Esophagus (tissue), 2 donors: ENCODE measurements around the gene SMAD1. TPM values are rescaled to one million over a fixed set of nuclear protein-coding genes. Genes with fewer than 3 reads are reported as not detected.

ENCODE experiments used
- H3K27ac ChIP-seq, 2 donors: one replicate each; pipeline ENCODE4 v1.5.1; 2013; ENCODE audit warnings: low read depth in 2 of 2, mild to moderate bottlenecking in 2 of 2, inconsistent platforms in 1 of 2, low read length in 1 of 2, moderate library complexity in 1 of 2
- H3K27me3 ChIP-seq, 2 donors: one replicate each; pipeline ENCODE4 v1.6.1; 2013; ENCODE audit warnings: low read length in 2 of 2, control low read depth in 1 of 2, mild to moderate bottlenecking in 1 of 2; ENCODE audit not compliant: insufficient read depth in 2 of 2, control insufficient read depth in 1 of 2
- H3K36me3 ChIP-seq, 2 donors: one replicate each; pipeline ENCODE4 v1.6.1; 2013; ENCODE audit warnings: low read length in 1 of 2; ENCODE audit not compliant: control insufficient read depth in 2 of 2, insufficient read depth in 2 of 2
- H3K4me1 ChIP-seq, 2 donors: one replicate each; pipeline ENCODE4 v1.6.1; 2013; ENCODE audit warnings: low read length in 1 of 2; ENCODE audit not compliant: control insufficient read depth in 2 of 2, insufficient read depth in 2 of 2
- H3K4me3 ChIP-seq, 2 donors: one replicate each; pipeline ENCODE4 v1.5.1; 2013; ENCODE audit warnings: low read length in 2 of 2, mild to moderate bottlenecking in 2 of 2, low read depth in 1 of 2, moderate library complexity in 1 of 2
- H3K9me3 ChIP-seq, 2 donors: one replicate each; pipeline ENCODE4 v1.6.1; 2013; ENCODE audit warnings: mild to moderate bottlenecking in 2 of 2, low read depth in 1 of 2, low read length in 1 of 2, moderate library complexity in 1 of 2; ENCODE audit not compliant: control insufficient read depth in 2 of 2, insufficient read depth in 1 of 2
- WGBS, 2 donors: extraction: QIAGEN DNeasy Blood & Tissue Kit; methylation state at CpG; one replicate each; pipeline ENCODE4 v1.1.7; 2013; 5-methylcytosine and 5-hydroxymethylcytosine counted together
- polyA plus RNA-seq, 2 donors: library from polyadenylated mRNA; stranded (reverse); fragments of 200-250 nt; gene quantifications; one replicate each; pipeline ENCODE4 v1.2.3, GENCODE V29; 2013
- donor health status: healthy with polysubstance abuse.
- donor health status: Bipolar disorder and iron deficiency.

Gene SMAD1
- polyA plus RNA-seq, 2 donors: 2.3 to 9.8 TPM

DNA sequence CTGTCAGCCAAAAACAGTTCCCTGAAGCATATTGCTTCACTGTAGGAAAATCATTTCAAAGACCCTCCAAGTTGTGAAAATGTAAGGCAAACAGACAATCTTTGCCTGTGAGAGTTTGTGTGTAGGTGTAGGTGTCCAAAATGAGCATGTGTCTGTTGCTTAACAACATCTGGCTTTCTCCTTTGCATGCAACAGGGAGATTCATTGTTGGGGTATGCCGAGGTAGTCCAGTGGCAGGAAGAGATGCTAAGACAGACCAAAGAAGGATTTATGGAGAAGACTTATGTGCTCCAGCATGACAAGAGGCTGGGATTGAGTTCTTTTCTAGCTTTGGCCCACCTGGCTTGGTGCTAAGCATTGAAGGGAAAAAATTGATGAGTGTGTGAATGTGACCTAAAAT is 29.8 kb upstream of the SMAD1 start:
- Histone ChIP-seq H3K4me3 (no peak overlapping the region), H3K36me3 (no peaks in the 10 kb centered on the region), H3K4me1 (no peaks in the 10 kb centered on the region), H3K27me3 (no peaks in the 10 kb centered on the region), H3K9me3 (peaks cover 0 to 3% of the 10 kb centered on the region in 2 donors), H3K27ac (no peak overlapping the region)
- 83 to 89% methylated on average over 1 of the region's 1 CpG for WGBS, 2 donors

DNA sequence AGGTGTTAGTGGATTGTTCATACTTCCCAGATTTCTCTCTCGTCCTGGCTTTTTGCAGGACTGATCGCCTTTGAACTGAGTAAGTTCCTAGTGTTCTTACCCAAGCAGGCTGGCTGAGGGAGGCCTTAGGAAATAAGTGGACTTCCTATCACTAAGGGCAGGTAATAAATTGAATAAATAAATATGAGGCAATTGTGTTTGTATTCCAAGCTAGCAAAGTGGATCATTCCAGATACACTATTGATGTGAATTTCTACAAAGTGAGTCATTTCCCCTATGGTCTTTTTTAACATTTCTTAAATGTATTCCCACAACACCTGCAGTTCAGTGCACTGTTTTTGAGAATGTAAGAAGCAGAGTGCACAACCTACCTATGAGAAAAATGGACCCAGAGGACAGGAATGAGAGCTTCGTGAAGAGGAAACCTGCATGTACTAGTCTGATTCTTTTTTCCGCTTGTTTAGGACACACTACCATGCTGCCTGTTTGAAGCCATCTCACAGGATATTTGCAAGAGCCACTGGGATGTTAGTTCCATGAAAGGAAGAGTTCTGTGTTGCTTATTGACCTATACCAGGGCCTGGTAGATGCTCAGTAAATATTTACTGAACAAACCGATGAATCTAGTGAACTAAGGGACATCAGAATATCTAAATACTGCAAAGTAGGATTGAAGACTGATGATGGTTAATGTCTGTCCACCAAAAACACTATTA is 29.0 kb upstream of the SMAD1 start:
- H3K27me3 ChIP-seq: no peaks in the 10 kb centered on the region

DNA sequence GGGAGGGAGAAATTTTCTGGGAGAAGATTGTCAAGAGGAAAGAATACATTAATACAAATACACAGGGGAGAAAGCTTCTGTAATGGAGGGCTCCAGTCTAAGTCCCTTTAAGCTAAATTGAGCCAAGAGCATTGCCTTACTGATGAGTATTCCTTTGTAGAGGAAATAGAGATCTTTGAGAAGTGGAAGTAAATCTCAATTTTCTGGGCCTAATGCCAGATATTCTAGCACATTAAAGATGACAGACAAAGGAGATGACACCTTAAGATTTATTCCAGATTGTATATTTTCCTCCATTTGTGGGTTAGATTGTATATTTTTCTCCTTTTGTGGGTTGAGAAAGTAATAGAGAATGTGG is 28.5 kb upstream of the SMAD1 start:
- H3K27ac ChIP-seq: no peak overlapping the region
- no peaks in the 10 kb centered on the region for H3K36me3 ChIP-seq
- no peaks in the 10 kb centered on the region for H3K27me3 ChIP-seq
- H3K9me3 ChIP-seq: peaks cover 0 to 6% of the 10 kb centered on the region in 2 donors
- no peaks in the 10 kb centered on the region for H3K4me1 ChIP-seq
- no peak overlapping the region for H3K4me3 ChIP-seq

More for the DNA sequence above, 29.0 kb upstream of the SMAD1 start:
- H3K27ac ChIP-seq: no peak overlapping the region
- H3K9me3 ChIP-seq: peaks cover 0 to 4% of the 10 kb centered on the region in 2 donors
- H3K4me3 ChIP-seq: no peak overlapping the region
- 84% methylated on average over 5 of the region's 5 CpGs for WGBS, 2 donors
- H3K4me1 ChIP-seq: no peaks in the 10 kb centered on the region
- no peaks in the 10 kb centered on the region for H3K36me3 ChIP-seq

DNA sequence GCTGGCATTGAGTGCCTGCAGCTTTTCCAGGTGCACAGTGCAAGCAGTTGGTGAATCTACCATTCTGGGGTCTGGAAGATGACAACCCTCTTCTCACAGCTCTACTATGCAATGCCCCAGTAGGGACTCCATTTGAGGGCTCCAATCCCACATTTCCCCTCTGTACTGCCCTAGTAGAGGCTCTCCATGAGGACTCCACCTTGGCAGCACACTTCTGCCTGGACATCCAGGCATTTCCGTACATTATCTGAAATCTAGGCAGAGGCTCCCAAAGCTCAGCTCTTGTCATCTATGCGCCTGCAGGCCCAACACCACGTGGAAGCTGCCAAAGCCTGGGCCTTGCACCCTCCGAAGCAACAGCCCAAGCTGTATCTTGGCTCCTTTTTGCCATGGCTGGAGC is 8.4 kb upstream of the SMAD1 start:
- peaks cover 3 to 7% of the 10 kb centered on the region in 2 donors for H3K9me3 ChIP-seq
- 87 to 88% methylated on average over 4 of the region's 4 CpGs for WGBS, 2 donors

DNA sequence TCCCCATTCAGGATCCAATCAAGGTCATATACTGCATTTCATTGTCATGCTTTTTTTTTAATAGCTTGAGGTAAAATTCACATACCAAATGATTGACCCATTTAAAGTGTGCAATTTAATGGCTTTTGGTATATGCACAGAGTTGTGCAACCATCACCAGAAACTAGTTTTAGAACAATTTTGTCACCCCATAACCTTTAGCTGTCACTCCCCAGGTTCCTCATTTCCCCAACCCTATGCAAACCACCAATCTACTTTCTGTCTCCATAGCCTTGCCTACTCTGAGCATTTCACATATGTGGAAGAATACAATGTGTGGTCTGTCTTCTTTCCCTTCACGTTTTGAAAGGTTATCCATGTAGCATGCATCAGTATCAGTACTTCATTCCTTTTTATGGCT is 1.4 kb upstream of the SMAD1 start:
- Histone ChIP-seq H3K4me3 (no peak overlapping the region), H3K27ac (no peak overlapping the region), H3K36me3 (no peaks in the 10 kb centered on the region), H3K9me3 (no peaks in the 10 kb centered on the region), H3K27me3 (no peaks in the 10 kb centered on the region), H3K4me1 (no peaks in the 10 kb centered on the region)
- WGBS, 2 donors: 46 to 61% methylated on average over 1 of the region's 1 CpG

More for the DNA sequence above, 8.4 kb upstream of the SMAD1 start:
- H3K27ac ChIP-seq: no peak overlapping the region
- no peak overlapping the region for H3K4me3 ChIP-seq
- no peaks in the 10 kb centered on the region for H3K4me1 ChIP-seq
- no peaks in the 10 kb centered on the region for H3K27me3 ChIP-seq
- no peaks in the 10 kb centered on the region for H3K36me3 ChIP-seq

DNA sequence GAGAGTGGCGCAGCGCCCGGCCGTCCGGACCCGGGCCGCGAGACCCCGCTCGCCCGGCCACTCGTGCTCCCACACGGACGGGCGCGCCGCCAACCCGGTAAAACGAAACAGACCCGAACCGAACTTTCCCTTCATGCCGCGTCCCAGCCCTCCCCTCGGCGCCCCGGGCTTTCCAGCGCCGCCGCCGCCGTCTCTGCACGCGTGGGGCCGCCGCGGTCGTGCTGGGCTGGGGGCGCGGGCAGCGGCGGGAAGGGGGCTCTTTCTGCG is 222 bp downstream of the SMAD1 start:
- H3K4me1 ChIP-seq: no peaks in the 10 kb centered on the region
- peak overlapping the region; percentile 91 to 96 for H3K27ac ChIP-seq
- H3K27me3 ChIP-seq: no peaks in the 10 kb centered on the region
- WGBS, 2 donors: 1 to 3% methylated on average over 12 to 42 of the region's 42 CpGs
- H3K9me3 ChIP-seq: no peaks in the 10 kb centered on the region
- H3K36me3 ChIP-seq: no peaks in the 10 kb centered on the region
- H3K4me3 ChIP-seq: peak overlapping the region; percentile 66 to 82

DNA sequence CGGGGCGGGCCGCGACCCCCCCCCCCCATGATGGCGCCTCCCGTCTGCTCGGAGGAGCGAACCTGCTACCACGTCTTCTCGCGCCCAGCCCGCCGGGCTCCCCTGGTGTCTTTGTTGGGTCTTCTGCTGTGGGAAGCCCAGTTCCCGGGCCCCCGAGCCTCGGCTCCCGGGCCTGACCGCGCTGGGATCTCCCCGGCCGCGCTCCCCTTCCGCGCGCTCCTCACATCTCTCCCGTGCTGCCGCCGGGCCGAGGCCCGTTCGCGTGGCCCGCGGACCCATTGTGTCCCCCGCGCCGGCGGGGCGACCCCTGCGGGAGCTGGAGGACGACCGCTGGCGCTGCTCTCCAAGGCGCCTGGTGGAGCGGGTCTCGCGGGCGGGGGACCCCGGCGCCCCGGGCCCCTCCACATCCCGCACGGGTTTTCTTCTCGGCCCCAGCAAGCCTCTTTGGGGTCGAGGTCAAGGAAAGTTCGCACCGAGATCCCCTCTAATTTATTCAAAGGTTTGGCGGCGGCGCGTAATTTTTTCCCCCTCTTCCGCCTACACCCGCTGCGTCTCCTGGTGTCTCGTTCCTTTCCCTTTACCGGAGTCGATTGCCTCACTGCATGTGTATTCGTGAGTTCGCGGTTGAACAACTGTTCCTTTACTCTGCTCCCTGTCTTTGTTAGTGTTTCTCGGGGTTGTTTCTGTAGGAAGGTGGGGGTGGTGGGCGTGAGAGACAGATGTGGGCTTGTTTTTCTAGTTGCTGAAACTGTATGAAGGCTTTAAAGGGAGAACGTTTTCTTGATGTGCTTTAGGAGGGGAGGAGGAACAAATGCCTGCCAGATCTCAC is 770 bp downstream of the SMAD1 start:
- H3K4me3 ChIP-seq: peak overlapping the region; percentile 66 to 82
- no peaks in the 10 kb centered on the region for H3K9me3 ChIP-seq
- H3K27me3 ChIP-seq: no peaks in the 10 kb centered on the region
- H3K4me1 ChIP-seq: no peaks in the 10 kb centered on the region
- H3K36me3 ChIP-seq: no peaks in the 10 kb centered on the region
- 1% methylated on average over 63 to 73 of the region's 73 CpGs for WGBS, 2 donors
- H3K27ac ChIP-seq: peak overlapping the region; percentile 91 to 96

DNA sequence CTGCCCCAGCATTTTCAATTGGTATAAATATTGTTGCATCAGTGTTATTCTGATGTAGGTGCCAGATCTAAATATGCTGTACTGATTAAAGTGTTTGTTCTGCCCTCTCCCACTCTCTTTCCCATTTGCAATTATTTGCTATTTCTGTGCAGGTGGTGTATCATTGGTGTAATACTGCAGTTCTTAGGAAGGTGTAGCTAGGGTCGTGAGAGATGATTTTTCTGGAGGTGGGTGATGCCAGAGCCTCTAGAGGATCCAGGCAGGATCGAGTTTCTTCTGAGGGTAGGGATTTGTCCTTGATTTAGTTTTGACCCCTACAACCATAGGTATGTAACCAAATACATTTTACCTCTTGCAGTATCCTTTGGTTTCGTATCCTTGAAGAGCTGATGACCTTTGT is 1.9 kb downstream of the SMAD1 start:
- Histone ChIP-seq H3K36me3 (no peaks in the 10 kb centered on the region), H3K27ac (no peak overlapping the region), H3K9me3 (no peaks in the 10 kb centered on the region), H3K4me1 (no peaks in the 10 kb centered on the region), H3K27me3 (no peaks in the 10 kb centered on the region), H3K4me3 (peak overlapping the region in 1 of 2 donors; percentile 66)
- 32 to 49% methylated on average over 3 of the region's 3 CpGs for WGBS, 2 donors

DNA sequence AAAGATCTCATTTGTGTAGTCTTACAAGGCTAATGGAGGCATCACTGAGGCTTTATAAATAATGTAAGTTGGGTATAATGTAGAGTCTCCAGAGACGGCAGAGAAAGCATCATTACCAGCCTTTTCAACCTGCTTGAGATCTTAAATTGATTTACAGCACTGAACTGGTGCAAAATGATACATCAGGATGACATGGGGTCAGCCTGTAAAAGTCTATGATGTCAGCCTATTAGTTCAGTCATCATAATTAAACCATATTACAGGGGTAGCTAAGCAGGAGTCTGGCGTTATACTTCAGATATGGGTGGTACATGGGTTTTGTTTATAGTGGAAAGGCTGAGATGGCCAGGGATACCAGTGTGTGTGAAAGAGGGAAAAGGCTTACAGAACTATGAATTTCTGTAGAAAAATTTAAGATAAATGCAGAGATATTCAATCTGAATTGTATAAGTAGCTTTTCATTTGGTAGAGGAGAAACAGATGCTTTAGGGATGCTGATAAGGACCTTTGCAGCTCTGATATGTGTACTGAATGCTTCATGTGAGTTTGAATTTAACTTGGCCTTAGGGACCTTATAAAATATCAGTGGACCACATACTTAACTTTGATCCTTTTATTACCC is 2.7 kb downstream of the SMAD1 start:
- no peak overlapping the region for H3K4me3 ChIP-seq
- WGBS, 2 donors: 47 to 53% methylated on average over 2 of the region's 2 CpGs
- H3K36me3 ChIP-seq: no peaks in the 10 kb centered on the region
- H3K4me1 ChIP-seq: no peaks in the 10 kb centered on the region
- H3K27me3 ChIP-seq: no peaks in the 10 kb centered on the region
- no peaks in the 10 kb centered on the region for H3K9me3 ChIP-seq
- no peak overlapping the region for H3K27ac ChIP-seq
